Endothelial cell of umbilical vein (primary cell): ENCODE results near the gene CLDN5.

Experiments
- CTCF ChIP-seq, 2 donors: IDR thresholded peaks; 1 replicate in 1 of 2; 2 replicates in 1 of 2; pipeline ENCODE4 v1.5.1; 2011; ENCODE audit warnings: low read length in 2 of 2, mild to moderate bottlenecking in 2 of 2, moderate library complexity in 2 of 2, control low read depth in 1 of 2, inconsistent platforms in 1 of 2, low read depth in 1 of 2; ENCODE audit not compliant: insufficient read depth in 1 of 2; ENCODE audit errors: extremely low read depth in 1 of 2
- MAX ChIP-seq: IDR thresholded peaks from 2 replicates; pipeline ENCODE4 v1.6.1; 2011; ENCODE audit not compliant: insufficient read depth, insufficient read length
- MYC ChIP-seq: IDR thresholded peaks from one replicate; pipeline ENCODE4 v1.6.1; 2011; ENCODE audit warnings: mild to moderate bottlenecking, low read depth, low read length

GRCh38 chr22:19498866-19499190 is 25.4 kb downstream of the CLDN5 start:
- no peak for TF ChIP-seq MAX
- TF ChIP-seq CTCF (IDR thresholded peaks at IDR 0.05; ENCODE audit: extremely low read depth in 1 of 2, insufficient read depth in 1 of 2, low read depth in 1 of 2, low read length in 2 of 2): no peak
- no peak for TF ChIP-seq MYC
